Stimulated activated naive CD8-positive, alpha-beta T cell treated with anti-CD3 and anti-CD28 coated beads, Interleukin-15, amount 100 ng/mL, for 72 hours (primary cell): ENCODE results near the gene GMPR2.

Source experiments
- ATAC-seq: fragments of 150-1000 bp; cut with Tn5 transposase; 2 replicates; pipeline ENCODE4 v1.10.0; 2021; ENCODE audit warnings: mild to moderate bottlenecking, moderate library complexity
- DNase-seq, 2 donors: peaks; one replicate each; pipeline ENCODE4 v3.0.0; 2021 to 2022
- H3K27ac Mint-ChIP-seq, 2 donors: one replicate each; pipeline ENCODE4 v1.8.0; 2022; ENCODE audit warnings: mild to moderate bottlenecking in 2 of 2, mixed read lengths in 2 of 2, moderate library complexity in 2 of 2
- H3K27me3 Mint-ChIP-seq: one replicate; pipeline ENCODE4 v1.8.0; 2022; ENCODE audit warnings: mixed read lengths
- H3K4me1 Mint-ChIP-seq: one replicate; pipeline ENCODE4 v1.8.0; 2022; ENCODE audit warnings: mild to moderate bottlenecking, mixed read lengths
- H3K4me3 Mint-ChIP-seq, 2 donors: one replicate each; pipeline ENCODE4 v1.8.0; 2022; ENCODE audit warnings: mild to moderate bottlenecking in 2 of 2, mixed read lengths in 2 of 2, moderate library complexity in 1 of 2
- H3K9me3 Mint-ChIP-seq, 2 donors: one replicate each; pipeline ENCODE4 v1.8.0; 2022; ENCODE audit warnings: mixed read lengths in 2 of 2

Gene GMPR2

DNA sequence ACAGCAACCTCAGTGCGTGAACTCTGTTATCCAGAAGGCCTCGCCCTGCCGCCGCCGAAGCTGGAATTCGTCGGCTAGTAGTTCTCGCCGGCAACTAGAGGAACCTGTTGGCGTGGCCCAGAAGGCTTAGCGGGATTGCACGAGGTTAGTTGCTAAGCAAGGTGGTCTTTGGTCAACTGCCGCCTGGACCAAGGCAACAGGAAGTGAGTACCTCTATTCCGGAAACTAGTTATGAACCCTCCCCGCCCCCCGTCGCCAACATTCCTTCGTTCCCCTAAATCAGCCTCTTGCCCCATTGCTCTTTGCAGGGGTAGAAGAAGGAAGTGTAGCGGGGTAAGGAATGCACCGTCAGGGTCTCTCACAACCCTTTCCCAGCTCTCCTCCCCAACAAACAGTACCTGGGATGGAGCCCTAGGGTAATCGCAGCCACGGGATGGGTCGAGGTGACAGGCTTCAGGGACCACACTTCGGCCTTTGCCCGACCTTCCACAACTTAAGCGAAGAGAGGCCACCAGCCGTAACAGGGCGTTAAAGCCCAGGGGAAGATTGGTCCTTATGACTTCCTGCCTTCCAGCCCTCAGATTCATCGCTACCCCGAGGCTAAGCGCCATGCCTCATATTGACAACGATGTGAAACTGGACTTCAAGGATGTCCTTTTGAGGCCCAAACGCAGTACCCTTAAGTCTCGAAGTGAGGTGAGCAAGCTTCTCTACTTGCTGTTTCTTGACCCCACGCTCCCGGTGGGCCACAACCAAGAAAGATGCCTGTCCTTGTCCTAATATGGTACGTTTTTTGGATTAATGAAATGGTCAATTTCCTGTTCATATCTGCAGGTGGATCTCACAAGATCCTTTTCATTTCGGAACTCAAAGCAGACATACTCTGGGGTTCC is at the start of gene GMPR2:
GMPR2 (plus strand) TSS at position 285 of the 893 bp plus-strand sequence; CDS start at position 610, 325 bp downstream.
- Mint-ChIP-seq H3K4me3 (peak within 1 kb of the TSS; percentile 86 to 88), H3K4me1 (peaks cover 58% of the 10 kb centered on the region), H3K9me3 (no peaks in the 10 kb centered on the region), H3K27ac (peak within 1 kb of the TSS; percentile 91 to 96), H3K27me3 (no peaks in the 10 kb centered on the region)
- no peak for DNase-seq
- ATAC-seq, result peak; percentile 63

DNA sequence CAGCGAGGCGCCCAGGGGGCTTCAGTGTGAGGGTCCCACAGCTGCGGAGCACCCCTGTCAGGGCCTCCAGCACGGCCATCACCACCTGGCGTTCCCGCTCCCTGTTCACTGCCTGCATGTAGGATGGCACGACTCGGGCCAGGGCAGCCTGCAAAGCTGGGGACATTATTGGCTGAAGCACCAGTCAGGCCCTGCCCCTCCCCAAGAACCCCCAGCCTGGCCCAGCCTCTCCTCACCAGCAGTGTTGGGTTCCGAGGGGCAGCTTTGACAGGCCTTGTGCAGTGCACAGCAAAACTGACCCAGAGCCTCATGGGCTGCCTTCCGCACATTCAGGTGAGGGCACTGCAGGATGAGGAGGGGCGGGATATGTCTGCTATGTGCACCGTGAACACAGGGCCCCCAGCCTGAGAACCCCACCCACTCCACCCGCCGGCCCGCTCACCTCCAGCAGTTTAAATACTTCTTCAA is 49.7 kb upstream of the GMPR2 start:
- Mint-ChIP-seq H3K9me3 (no peaks in the 10 kb centered on the region), H3K4me1 (peaks cover 47% of the 10 kb centered on the region), H3K4me3 (no peak overlapping the region), H3K27ac (no peak overlapping the region), H3K27me3 (no peaks in the 10 kb centered on the region)
- DNase-seq, result no peak
- no peak for ATAC-seq

DNA sequence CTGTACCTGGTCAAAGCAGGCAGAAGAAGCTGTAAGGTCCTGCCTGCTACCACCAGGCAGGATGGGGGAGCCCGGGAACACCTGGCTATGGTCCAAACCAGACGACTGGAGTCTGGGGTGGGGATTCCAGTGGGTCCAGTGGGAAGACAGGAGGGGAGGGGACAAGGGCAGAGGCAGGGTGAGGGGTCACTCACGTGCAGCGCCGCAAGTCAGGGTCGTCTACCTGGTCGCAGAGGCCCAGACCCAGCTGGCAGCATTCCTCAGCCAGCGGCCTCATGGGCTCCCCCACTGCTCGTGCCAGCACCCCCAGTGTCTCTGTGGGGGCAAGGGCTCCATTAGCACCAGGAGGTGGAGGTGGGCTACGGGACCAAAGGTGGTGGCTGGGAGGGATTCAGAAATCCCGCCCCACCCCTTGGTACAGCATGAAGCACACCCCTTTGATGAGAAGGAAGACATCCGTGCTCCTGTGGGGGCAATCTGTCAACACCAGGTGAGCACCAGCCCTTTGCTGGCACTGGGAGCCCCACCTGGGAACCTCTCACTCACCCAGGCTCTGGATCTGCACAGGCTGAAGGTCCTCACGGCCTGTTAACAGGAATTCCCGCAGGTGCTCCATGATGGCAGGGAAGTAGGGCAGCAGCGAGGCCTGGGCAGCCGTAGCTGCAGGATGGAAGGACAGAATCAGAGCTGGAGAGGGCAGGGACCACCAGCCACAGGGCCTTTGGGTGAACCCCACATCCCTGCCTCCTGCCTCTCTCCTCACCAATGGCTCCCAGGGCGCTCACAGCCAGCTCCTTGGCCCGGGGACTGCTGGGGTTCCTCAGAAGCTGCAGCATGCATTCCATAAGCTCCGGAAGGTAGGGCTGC is 48.4 kb upstream of the GMPR2 start:
- ATAC-seq, result no peak
- H3K27ac Mint-ChIP-seq, result peak overlapping the region in 1 of 2 donors; percentile 87
- DNase-seq, result no peak
- no peak overlapping the region for H3K4me3 Mint-ChIP-seq
- peaks cover 55% of the 10 kb centered on the region for H3K4me1 Mint-ChIP-seq
- H3K9me3 Mint-ChIP-seq, result no peaks in the 10 kb centered on the region
- H3K27me3 Mint-ChIP-seq, result no peaks in the 10 kb centered on the region

DNA sequence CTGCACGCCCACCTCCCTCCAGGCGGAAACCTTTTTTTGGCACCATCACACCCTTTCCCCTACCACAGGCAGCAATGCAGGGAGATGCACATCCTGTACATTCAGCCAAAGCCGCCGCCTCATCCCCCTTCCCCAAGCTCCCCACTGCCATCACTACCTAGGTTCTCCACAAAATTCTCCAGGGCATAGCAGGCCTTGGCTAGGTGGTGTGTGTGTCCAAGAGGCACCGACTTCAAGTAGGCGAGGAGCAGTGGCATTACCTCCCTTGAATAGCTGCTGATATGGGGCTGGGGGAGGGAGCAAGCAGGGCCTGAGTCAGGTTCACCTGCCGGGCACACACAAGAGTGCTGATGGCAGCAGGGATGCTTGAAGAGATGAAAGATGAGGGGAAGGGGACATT is 47.7 kb upstream of the GMPR2 start:
- no peaks in the 10 kb centered on the region for H3K9me3 Mint-ChIP-seq
- H3K27ac Mint-ChIP-seq, result peak overlapping the region in 1 of 2 donors; percentile 87
- H3K4me3 Mint-ChIP-seq, result no peak overlapping the region
- DNase-seq (no peak), ATAC-seq (no peak)
- H3K27me3 Mint-ChIP-seq, result no peaks in the 10 kb centered on the region
- H3K4me1 Mint-ChIP-seq, result peaks cover 58% of the 10 kb centered on the region

DNA sequence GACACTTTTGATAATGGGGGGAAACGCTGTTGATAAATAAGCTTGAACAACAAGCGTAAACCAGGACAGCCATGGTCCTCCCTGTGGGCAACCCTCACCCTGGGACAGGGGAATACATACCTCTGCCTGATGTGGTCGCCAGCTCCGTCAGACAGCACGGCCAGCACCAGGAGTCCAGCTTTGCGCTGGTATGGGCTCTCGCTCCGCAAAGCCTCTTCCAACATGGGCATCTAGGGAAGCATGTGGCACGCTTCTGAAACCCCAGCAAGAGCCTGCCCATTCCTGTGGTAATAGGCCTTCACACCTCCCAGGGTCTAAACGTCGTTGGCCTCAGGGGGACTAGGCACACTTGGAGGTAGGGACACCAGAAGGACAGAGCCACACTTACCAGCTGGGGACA is 47.0 kb upstream of the GMPR2 start:
- no peak overlapping the region for H3K4me3 Mint-ChIP-seq
- DNase-seq, result no peak
- H3K4me1 Mint-ChIP-seq, result peaks cover 63% of the 10 kb centered on the region
- ATAC-seq, result no peak
- H3K27me3 Mint-ChIP-seq, result no peaks in the 10 kb centered on the region
- no peaks in the 10 kb centered on the region for H3K9me3 Mint-ChIP-seq
- H3K27ac Mint-ChIP-seq, result peak overlapping the region in 1 of 2 donors; percentile 5

DNA sequence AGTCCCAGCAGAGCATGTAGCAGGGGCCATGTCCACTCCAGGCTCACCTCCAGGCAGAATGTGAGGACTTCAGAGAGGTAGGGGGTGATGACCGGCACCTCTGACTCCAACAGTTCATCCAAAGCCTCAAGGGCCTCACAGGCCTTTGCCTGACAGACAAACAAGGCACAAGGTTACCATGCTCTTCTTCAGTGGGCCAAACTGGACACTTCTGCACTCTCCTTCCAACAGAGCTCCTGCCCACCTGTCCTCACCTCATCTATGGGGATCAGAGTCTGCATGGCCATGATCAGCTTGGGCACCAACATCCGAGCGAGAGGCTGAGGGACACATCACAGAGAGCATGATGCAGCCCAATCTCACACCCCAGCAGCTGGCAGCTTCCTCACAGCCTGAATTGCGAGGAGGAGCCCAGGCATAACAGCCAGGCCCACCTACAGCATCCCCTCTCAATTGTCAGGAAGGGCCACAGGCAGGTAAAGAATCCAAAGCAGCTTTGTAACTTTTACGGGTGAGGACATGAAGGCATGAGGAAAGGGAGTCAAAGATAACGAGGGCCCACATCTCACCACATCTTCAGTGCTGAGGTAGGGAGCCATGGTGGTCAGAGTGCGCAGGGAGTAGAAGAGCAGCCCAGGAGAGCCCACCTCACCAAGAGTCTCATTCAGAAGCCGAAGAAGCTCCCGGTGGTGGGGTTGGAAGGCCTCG is 45.7 kb upstream of the GMPR2 start:
- no peaks in the 10 kb centered on the region for H3K27me3 Mint-ChIP-seq
- H3K9me3 Mint-ChIP-seq, result no peaks in the 10 kb centered on the region
- peaks cover 64% of the 10 kb centered on the region for H3K4me1 Mint-ChIP-seq
- peak overlapping the region in 1 of 2 donors; percentile 65 for H3K27ac Mint-ChIP-seq
- DNase-seq (no peak), ATAC-seq (no peak)
- H3K4me3 Mint-ChIP-seq, result peak overlapping the region; percentile 68 to 97

DNA sequence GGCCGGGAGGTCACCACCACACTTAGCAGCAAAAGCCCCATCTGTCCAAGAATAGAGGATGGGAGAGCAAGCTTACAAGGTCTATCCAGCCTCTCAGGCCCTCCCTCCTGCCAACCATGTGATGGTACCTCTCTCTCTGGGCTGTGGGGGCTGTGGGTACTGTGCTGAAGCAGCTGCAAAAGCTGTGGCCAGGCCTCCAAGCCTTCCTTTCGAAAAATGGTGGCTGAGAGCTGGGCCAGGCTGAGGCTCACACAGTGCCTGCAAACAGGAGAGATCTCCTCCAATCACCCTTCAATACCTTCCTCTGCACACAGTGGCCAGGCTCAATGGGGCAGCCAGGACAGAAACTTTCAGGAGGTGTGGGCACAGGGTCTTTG is 45.2 kb upstream of the GMPR2 start:
- ATAC-seq, result no peak
- Mint-ChIP-seq H3K4me3 (peak overlapping the region; percentile 88 to 97), H3K27me3 (no peaks in the 10 kb centered on the region), H3K4me1 (peaks cover 64% of the 10 kb centered on the region), H3K9me3 (no peaks in the 10 kb centered on the region), H3K27ac (peak overlapping the region in 1 of 2 donors; percentile 45)
- DNase-seq, result no peak

DNA sequence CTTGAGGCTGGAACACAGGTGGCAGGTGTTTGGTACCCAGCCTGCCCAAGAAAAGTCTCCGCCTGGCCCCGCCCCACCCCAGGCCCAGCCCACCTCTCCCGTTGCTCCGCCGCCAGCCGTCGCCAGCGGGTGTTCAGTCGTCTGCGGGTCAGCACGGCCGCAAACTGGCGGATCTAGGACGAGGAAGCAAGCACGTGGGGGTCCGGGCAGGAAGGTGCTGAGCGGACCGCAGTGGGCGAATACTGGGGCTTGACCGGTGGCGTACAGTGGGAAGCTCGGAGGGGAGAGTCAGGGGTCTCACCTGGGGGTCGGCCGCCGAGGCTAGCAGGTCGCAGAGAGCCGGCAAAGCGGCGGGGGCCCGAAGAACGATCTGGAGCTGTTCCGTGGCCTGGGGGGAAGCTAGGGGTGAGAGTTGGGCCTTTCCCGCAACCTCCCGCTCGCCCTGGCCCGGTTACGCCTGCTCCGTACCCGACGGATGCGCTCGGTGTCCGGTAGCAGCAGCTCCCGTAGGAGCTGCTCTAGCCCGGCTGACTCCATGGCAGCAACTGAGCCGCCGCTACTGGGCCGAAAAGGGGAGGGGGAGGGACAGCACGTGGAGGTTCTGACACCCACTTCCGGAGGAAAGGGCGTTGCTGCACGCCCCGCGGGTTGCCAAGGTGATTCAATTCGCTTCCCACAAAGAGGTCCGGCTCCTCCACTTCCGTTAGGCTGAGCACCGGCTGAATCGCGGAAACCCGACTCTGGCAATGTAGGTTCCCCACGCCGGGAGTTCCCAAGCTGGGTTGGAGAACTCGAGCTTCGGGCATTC is 44.3 kb upstream of the GMPR2 start, which contains the start of gene IPO4:
IPO4 (minus strand) TSS at position 566 of the 808 bp plus-strand sequence; CDS start at position 537, 29 bp downstream.
- Mint-ChIP-seq H3K4me3 (peak within 1 kb of the TSS; percentile 88 to 97), H3K27me3 (no peaks in the 10 kb centered on the region), H3K27ac (peak within 1 kb of the TSS; percentile 45 to 93), H3K9me3 (no peaks in the 10 kb centered on the region), H3K4me1 (peaks cover 62% of the 10 kb centered on the region)
- peak; percentile 97 for ATAC-seq
- DNase-seq, result peak; percentile 90 to 95

DNA sequence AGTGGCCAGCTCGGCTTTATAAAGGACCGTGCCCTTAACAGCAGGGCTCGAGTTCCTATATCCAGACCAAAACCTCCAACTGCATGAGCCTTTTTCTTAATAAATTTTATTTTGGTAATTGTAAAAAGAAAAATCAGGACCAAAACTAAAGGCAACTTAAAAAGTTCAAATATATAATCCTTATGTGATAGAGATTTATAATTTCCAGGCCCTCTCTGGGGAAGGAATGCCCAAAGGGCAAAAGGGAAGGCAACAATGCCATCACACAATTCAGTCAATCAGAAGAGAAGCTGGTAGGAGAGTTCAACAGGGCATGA is 43.7 kb upstream of the GMPR2 start:
- no peak for ATAC-seq
- no peaks in the 10 kb centered on the region for H3K27me3 Mint-ChIP-seq
- H3K9me3 Mint-ChIP-seq, result no peaks in the 10 kb centered on the region
- peak overlapping the region; percentile 88 to 97 for H3K4me3 Mint-ChIP-seq
- no peak for DNase-seq
- peak overlapping the region; percentile 45 to 93 for H3K27ac Mint-ChIP-seq
- peaks cover 64% of the 10 kb centered on the region for H3K4me1 Mint-ChIP-seq

DNA sequence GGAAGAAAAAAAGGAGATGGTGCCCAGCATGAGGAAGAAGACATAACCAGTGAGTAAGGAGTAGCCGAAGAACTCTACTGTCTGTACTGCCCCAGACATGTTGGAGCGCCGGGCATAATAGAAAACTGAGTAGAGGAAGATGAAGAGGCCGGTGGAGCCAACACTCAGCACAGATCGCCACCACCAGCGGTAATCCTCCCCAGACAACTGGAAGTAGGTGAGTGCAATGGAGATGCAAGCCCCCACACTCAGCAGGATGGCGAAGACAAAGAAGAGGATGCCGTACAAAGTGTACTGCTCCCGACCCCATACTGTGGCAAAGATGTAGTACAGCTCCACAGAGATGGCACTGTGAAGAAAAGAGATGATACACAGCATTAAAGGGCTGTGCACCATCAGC is 43.3 kb upstream of the GMPR2 start:
- H3K27me3 Mint-ChIP-seq, result no peaks in the 10 kb centered on the region
- H3K4me3 Mint-ChIP-seq, result peak overlapping the region in 1 of 2 donors; percentile 88
- no peak for DNase-seq
- no peak for ATAC-seq
- peaks cover 69% of the 10 kb centered on the region for H3K4me1 Mint-ChIP-seq
- no peaks in the 10 kb centered on the region for H3K9me3 Mint-ChIP-seq
- peak overlapping the region in 1 of 2 donors; percentile 45 for H3K27ac Mint-ChIP-seq

DNA sequence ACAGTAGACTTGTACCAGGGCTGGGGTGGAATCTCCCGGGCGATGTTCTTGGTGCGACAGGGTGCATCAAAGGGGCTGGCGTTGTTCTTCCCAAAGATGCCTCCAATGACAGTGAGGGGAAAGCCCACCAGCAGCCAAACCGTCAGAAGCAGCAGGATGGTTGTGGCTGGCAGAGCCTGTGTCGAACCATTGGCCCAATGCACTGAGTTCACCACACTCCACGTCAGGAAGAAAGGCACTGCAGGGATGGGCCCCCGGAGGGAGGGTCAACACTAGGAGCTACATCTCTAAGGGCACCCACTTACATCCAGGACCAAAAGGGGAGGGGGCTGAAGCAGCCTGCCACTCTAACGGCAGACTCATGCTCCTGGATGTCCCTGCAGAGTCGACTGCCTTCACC is 42.3 kb upstream of the GMPR2 start:
- Mint-ChIP-seq H3K9me3 (no peaks in the 10 kb centered on the region), H3K4me3 (no peak overlapping the region), H3K27me3 (no peaks in the 10 kb centered on the region), H3K4me1 (peaks cover 72% of the 10 kb centered on the region), H3K27ac (peak overlapping the region in 1 of 2 donors; percentile 79)
- DNase-seq (no peak), ATAC-seq (no peak)

DNA sequence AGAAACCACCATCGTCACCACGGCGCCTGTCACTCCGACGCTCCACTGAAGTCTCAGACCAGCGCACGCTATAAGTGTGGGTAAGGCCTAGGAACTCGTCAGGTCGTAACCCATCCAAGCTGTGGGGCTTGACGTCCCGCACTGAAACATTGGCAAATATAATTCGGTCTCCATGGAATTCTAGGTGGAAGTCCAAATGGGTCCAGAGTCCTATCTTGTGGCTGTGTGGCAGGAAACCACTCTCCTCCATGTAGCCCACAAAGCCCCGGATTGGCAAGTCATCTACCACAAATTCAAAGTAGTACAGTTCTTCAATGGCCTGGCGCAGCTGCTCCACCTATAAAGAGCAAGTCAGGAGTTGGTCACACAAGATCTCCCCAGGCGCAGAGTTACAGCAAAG is 39.8 kb upstream of the GMPR2 start:
- Mint-ChIP-seq H3K4me1 (peaks cover 74% of the 10 kb centered on the region), H3K9me3 (no peaks in the 10 kb centered on the region), H3K27ac (peak overlapping the region in 1 of 2 donors; percentile 65), H3K4me3 (no peak overlapping the region), H3K27me3 (no peaks in the 10 kb centered on the region)
- ATAC-seq (no peak), DNase-seq (no peak)

DNA sequence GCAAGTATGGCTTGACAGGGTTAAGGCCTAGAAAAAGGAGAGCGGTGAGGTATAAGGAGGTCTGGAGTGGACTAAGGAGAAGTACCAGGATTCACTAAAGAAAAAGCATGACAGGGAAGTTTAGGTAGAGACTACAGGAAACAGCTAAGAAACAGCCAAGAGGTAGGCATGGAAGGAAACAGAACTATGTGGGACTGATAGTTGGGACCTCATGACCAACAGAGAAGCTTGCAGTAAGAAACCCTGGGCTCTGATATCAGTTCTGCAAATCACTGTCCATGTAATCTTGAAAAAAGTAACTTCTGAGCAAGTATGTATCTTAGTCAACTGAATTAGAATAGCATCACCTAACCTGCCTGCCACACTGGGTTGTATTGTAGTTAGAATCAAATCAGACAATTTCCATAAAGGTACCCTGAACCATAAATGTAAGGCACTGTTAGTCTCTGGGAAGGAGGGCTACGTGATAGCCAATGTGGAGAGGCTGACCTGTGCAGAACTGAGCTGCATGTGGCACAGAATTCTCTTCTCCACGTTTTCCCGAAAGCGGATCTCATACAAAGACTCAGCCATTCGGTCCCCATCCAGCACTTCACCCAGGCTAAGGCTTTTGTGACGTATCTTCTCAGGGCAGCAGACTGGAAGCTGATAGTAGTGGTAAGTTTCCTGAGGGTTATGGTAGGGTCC is 38.4 kb upstream of the GMPR2 start:
- Mint-ChIP-seq H3K27ac (peak overlapping the region in 1 of 2 donors; percentile 78), H3K4me1 (peaks cover 72% of the 10 kb centered on the region), H3K9me3 (no peaks in the 10 kb centered on the region), H3K4me3 (peak overlapping the region; percentile 94 to 98), H3K27me3 (no peaks in the 10 kb centered on the region)
- ATAC-seq (no peak), DNase-seq (no peak)

DNA sequence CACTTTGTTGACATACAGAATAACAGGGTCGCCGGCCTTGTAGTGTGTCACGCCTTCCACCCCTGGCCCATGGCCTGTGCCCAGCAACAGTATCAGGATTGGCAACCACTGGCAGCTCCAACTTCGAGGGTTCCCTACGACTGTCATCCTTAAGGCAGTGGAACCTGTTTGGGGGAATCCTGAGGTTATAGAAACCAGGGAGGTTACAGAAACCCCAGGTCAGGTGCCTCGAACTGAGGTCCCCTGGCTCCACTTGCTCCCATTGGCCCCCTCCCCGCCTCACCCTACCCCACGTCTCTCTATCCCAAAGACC is 37.9 kb upstream of the GMPR2 start:
- DNase-seq, result no peak
- peaks cover 72% of the 10 kb centered on the region for H3K4me1 Mint-ChIP-seq
- no peaks in the 10 kb centered on the region for H3K27me3 Mint-ChIP-seq
- H3K9me3 Mint-ChIP-seq, result no peaks in the 10 kb centered on the region
- H3K27ac Mint-ChIP-seq, result peak overlapping the region; percentile 78 to 100
- peak overlapping the region; percentile 94 to 98 for H3K4me3 Mint-ChIP-seq
- no peak for ATAC-seq
